PC-3 (cell line): ENCODE data around the gene FLNB. TPM values are rescaled to one million over a fixed set of nuclear protein-coding genes. Genes with fewer than 3 reads are reported as not detected.

Experiments
- ATAC-seq: fragments of 200-7000 bp; cut with Tn5 transposase; 2 replicates; pipeline ENCODE4 v1.9.1; 2020; ENCODE audit warnings: mild to moderate bottlenecking, moderate library complexity
- BruUV-seq: library from RNA; stranded (reverse); fragments of 400-500 nt; replicated peaks from 2 replicates; lab custom pipeline; 2021; lab: Mats Ljungman, UMichigan
- CTCF ChIA-PET: fragments of 300-600 bp; sonication (Branson Sonifier 250); formaldehyde crosslinking; loops from one replicate; lab custom pipeline; 2022; ENCODE audit warnings: antibody characterized with exemption; lab: Charles Lee
- POLR2A ChIA-PET: fragments of 300-600 bp; sonication (Branson Sonifier 250); formaldehyde crosslinking; loops from one replicate; lab custom pipeline; 2022; ENCODE audit warnings: antibody characterized with exemption; ENCODE audit not compliant: unreplicated experiment; lab: Charles Lee
- DNase-seq: peaks from one replicate; pipeline ENCODE4 v3.0.0-alpha.2; 2015
- H2AFZ ChIP-seq: fragments of 300-600 bp; sonication (generic); 2 replicates; pipeline ENCODE4 v1.6.0; 2016; ENCODE audit warnings: antibody characterized with exemption, low read length
- H3F3A ChIP-seq: fragments of 300-600 bp; sonication (generic); one replicate; pipeline ENCODE4 v1.6.0; 2017; ENCODE audit warnings: antibody characterized with exemption, low read length, control low read depth, mild to moderate bottlenecking; ENCODE audit not compliant: unreplicated experiment
- H3K27ac ChIP-seq: fragments of 300-600 bp; sonication (generic); 2 replicates; pipeline ENCODE4 v1.5.1; 2016; ENCODE audit warnings: mild to moderate bottlenecking, low read length
- H3K27me3 ChIP-seq: fragments of 300-600 bp; sonication (generic); 2 replicates; pipeline ENCODE4 v1.6.1; 2016; ENCODE audit warnings: low read length, mixed read lengths
- H3K36me3 ChIP-seq: fragments of 300-600 bp; sonication (generic); 2 replicates; pipeline ENCODE4 v1.6.1; 2016; ENCODE audit warnings: low read depth, mixed run types, low read length, mixed read lengths
- H3K4me1 ChIP-seq: fragments of 300-600 bp; sonication (generic); 2 replicates; pipeline ENCODE4 v1.5.1; 2016; ENCODE audit warnings: low read length; ENCODE audit not compliant: insufficient read depth
- H3K4me2 ChIP-seq: fragments of 300-600 bp; sonication (generic); 2 replicates; pipeline ENCODE4 v1.6.0; 2016; ENCODE audit warnings: low read length
- H3K4me3 ChIP-seq: fragments of 300-600 bp; sonication (generic); 2 replicates; pipeline ENCODE4 v1.5.1; 2016; ENCODE audit warnings: mild to moderate bottlenecking, low read length, mixed read lengths
- H3K79me2 ChIP-seq: fragments of 300-600 bp; sonication (generic); 2 replicates; pipeline ENCODE4 v1.6.1; 2017; ENCODE audit warnings: low read length, mixed read lengths
- H3K9ac ChIP-seq: fragments of 300-600 bp; sonication (generic); 2 replicates; pipeline ENCODE4 v1.6.0; 2016; ENCODE audit warnings: mild to moderate bottlenecking, low read length
- H3K9me2 ChIP-seq: fragments of 300-600 bp; sonication (generic); replicated peaks from 2 replicates; pipeline ENCODE4 v1.6.1; 2016; ENCODE audit warnings: mixed run types, low read length, mixed read lengths
- H3K9me3 ChIP-seq: fragments of 300-600 bp; sonication (generic); 2 replicates; pipeline ENCODE4 v1.6.1; 2016; ENCODE audit warnings: low read length, mixed read lengths
- H4K20me1 ChIP-seq: fragments of 300-600 bp; sonication (generic); 2 replicates; pipeline ENCODE4 v1.6.1; 2016; ENCODE audit warnings: low read length, mixed read lengths
- CTCF ChIP-seq: fragments of 300-600 bp; sonication (generic); conservative IDR thresholded peaks from 2 replicates; pipeline ENCODE4 v1.5.1; 2017; ENCODE audit warnings: antibody characterized with exemption, low read depth, mild to moderate bottlenecking, low read length
- EZH2 ChIP-seq: fragments of 300-600 bp; sonication (generic); IDR thresholded peaks from one replicate; pipeline ENCODE4 v1.6.1; 2017; ENCODE audit warnings: antibody characterized with exemption, mild to moderate bottlenecking, low read length; ENCODE audit not compliant: unreplicated experiment
- EZH2phosphoT487 ChIP-seq: fragments of 300-600 bp; sonication (generic); IDR thresholded peaks from 2 replicates; pipeline ENCODE4 v1.6.1; 2018; ENCODE audit warnings: mild to moderate bottlenecking, antibody characterized with exemption, low read length, borderline replicate concordance
- intact Hi-C: fragments of 100-400 bp; cut with micrococcal nuclease; formaldehyde crosslinking; loops from 2 replicates; pipeline ENCODE4 v1.9.0; 2023
- total RNA-seq: library from RNA; depleted of rRNA; stranded (reverse); fragments of >200 nt; gene quantifications from 2 replicates; pipeline ENCODE4 v1.2.3, GENCODE V29; 2014

The FLNB gene
- total RNA-seq, 1 experiment from 2014 or later: 505 TPM

DNA sequence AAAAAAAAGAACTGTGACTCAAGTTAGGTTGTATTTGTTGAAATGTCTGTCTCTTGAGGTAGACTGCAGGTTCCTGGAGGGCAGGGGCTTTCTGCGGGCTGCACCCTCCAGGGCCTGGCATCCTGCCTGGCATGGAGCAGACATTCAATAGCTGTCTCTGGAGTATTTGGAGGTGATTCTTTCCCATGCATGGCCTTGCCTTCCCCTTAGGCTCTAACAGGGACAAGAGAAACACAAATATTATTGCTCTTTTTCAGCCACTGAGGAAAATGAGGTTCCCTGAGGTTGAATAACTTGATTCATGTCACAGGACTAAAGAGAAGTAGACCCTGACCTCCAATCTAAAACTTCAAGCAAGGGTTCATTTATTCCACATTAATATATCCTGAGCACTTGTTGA lies 18.6 kb upstream of the FLNB start:
- H4K20me1 ChIP-seq: no peaks in the 10 kb centered on the region
- H2AFZ ChIP-seq: 0 out of 2 replicates have a peak overlapping the region, but pooled peaks have one; percentile 26
- ChIA-PET POLR2A (interaction anchor here (0.5 kb wide), 1 partner anchor 16 kb away, joined by 3 read pairs; no protein-coding TSS in a partner anchor), CTCF (interaction anchor here (0.5 kb wide), 1 partner anchor 27 kb away, joined by 3 read pairs; no protein-coding TSS in a partner anchor)
- no peak for TF ChIP-seq CTCF
- TF ChIP-seq EZH2phosphoT487: no peak
- no peak for TF ChIP-seq EZH2
- H3K27ac ChIP-seq: peak overlapping the region; percentile 39
- no peaks in the 10 kb centered on the region for H3K79me2 ChIP-seq
- ATAC-seq: no peak
- no peaks in the 10 kb centered on the region for H3K27me3 ChIP-seq
- TSS peak; percentile 29 for BruUV-seq
- H3K4me2 ChIP-seq: peak overlapping the region; percentile 21; the same call in 1 of the 2 replicates
- no peaks in the 10 kb centered on the region for H3K9me2 ChIP-seq
- H3K9ac ChIP-seq: no peak overlapping the region
- intact Hi-C loops: no loop called here
- peak; percentile 1 for DNase-seq
- no peak overlapping the region for H3K4me3 ChIP-seq
- no peaks in the 10 kb centered on the region for H3K36me3 ChIP-seq
- H3K4me1 ChIP-seq: peaks cover 30% of the 10 kb centered on the region
- no peaks in the 10 kb centered on the region for H3K9me3 ChIP-seq
- H3F3A ChIP-seq: no peaks in the 10 kb centered on the region

- no peak overlapping the region for H3K4me2 ChIP-seq
- no peaks in the 10 kb centered on the region for H3K9me2 ChIP-seq
- no peaks in the 10 kb centered on the region for H3K9me3 ChIP-seq
- no TSS peak for BruUV-seq
- ChIA-PET CTCF (interaction anchor here (0.6 kb wide), 1 partner anchor 578 kb away, joined by 3 read pairs; no protein-coding TSS in a partner anchor), POLR2A (interaction anchor here (0.6 kb wide), 1 partner anchor 81 kb away, joined by 3 read pairs; no protein-coding TSS in a partner anchor)
- DNase-seq (no peak), ATAC-seq (no peak; the same call in 1 of the 2 replicates)
- no peaks in the 10 kb centered on the region for H3K79me2 ChIP-seq
- peaks cover 26% of the 10 kb centered on the region for H3K4me1 ChIP-seq
- H4K20me1 ChIP-seq: no peaks in the 10 kb centered on the region
- no peaks in the 10 kb centered on the region for H3F3A ChIP-seq
- TF ChIP-seq EZH2phosphoT487 (no peak), EZH2 (no peak), CTCF (no peak)
- H3K36me3 ChIP-seq: no peaks in the 10 kb centered on the region
- H3K4me3 ChIP-seq: no peak overlapping the region
- intact Hi-C loops: no loop called here
- H3K27me3 ChIP-seq: no peaks in the 10 kb centered on the region
- no peak overlapping the region for H3K9ac ChIP-seq
- no peak overlapping the region for H3K27ac ChIP-seq
- peak overlapping the region; percentile 44; the same call in 1 of the 2 replicates for H2AFZ ChIP-seq
Observed at GRCh38 chr3:57992452-57993213, 15.6 kb upstream of the FLNB start.
